OCI-LY7 (cell line): ENCODE data around the gene FASLG. TPM values are rescaled to one million over a fixed set of nuclear protein-coding genes. Genes with fewer than 3 reads are reported as not detected.

Experiments
- BruUV-seq: library from RNA; stranded (reverse); fragments of 400-500 nt; replicated peaks from 2 replicates; lab custom pipeline; 2021; lab: Mats Ljungman, UMichigan
- CTCF ChIA-PET: fragments of 300-600 bp; sonication (Branson Sonifier 250); formaldehyde crosslinking; loops from one replicate; lab custom pipeline; 2022; ENCODE audit warnings: antibody characterized with exemption; ENCODE audit not compliant: unreplicated experiment; lab: Charles Lee
- POLR2A ChIA-PET: fragments of 300-600 bp; sonication (Branson Sonifier 250); formaldehyde crosslinking; loops from one replicate; lab custom pipeline; 2022; ENCODE audit warnings: antibody characterized with exemption; lab: Charles Lee
- DNase-seq: peaks from one replicate; pipeline ENCODE4 v3.0.0-alpha.2; 2015; ENCODE audit warnings: low spot score
- H2AFZ ChIP-seq: fragments of 200-600 bp; sonication (generic), shearing (Covaris generic); 2 replicates; pipeline ENCODE4 v1.6.1; 2014; ENCODE audit warnings: mild to moderate bottlenecking, antibody characterized with exemption, low read length, moderate library complexity
- H3K27ac ChIP-seq: fragments of 200-600 bp; sonication (generic); 2 replicates; pipeline ENCODE4 v1.5.1; 2014; ENCODE audit warnings: mixed run types, low read depth, mild to moderate bottlenecking, moderate library complexity, low read length, inconsistent platforms; ENCODE audit not compliant: poor library complexity, severe bottlenecking
- H3K36me3 ChIP-seq: fragments of 200-600 bp; sonication (generic); 2 replicates; pipeline ENCODE4 v1.6.1; 2014; ENCODE audit warnings: mild to moderate bottlenecking, antibody characterized with exemption, low read length, moderate library complexity, mixed read lengths; ENCODE audit not compliant: insufficient read depth
- H3K4me1 ChIP-seq: fragments of 200-600 bp; sonication (generic); 2 replicates; pipeline ENCODE4 v1.5.1; 2014; ENCODE audit warnings: mild to moderate bottlenecking, low read length; ENCODE audit not compliant: insufficient read depth, poor library complexity, severe bottlenecking
- H3K4me2 ChIP-seq: fragments of 200-600 bp; sonication (generic); 2 replicates; pipeline ENCODE4 v1.6.1; 2014; ENCODE audit warnings: mild to moderate bottlenecking, low read length
- H3K4me3 ChIP-seq: fragments of 200-600 bp; sonication (generic); 2 replicates; pipeline ENCODE4 v1.5.1; 2014; ENCODE audit warnings: mild to moderate bottlenecking, low read depth, low read length; ENCODE audit not compliant: poor library complexity, severe bottlenecking
- H3K79me2 ChIP-seq: fragments of 200-600 bp; sonication (generic); 2 replicates; pipeline ENCODE4 v1.6.1; 2016; ENCODE audit warnings: low read depth, mild to moderate bottlenecking, low read length, moderate library complexity, mixed read lengths; ENCODE audit not compliant: insufficient read depth
- H3K9me2 ChIP-seq: fragments of 200-600 bp; sonication (generic); 2 replicates; pipeline ENCODE4 v1.6.1; 2016; ENCODE audit warnings: mild to moderate bottlenecking, low read length, mixed read lengths; ENCODE audit not compliant: insufficient read depth
- H3K9me3 ChIP-seq: fragments of 200-600 bp; sonication (generic); 2 replicates; pipeline ENCODE4 v1.6.1; 2014; ENCODE audit warnings: mild to moderate bottlenecking, mixed run types, low read length, mixed read lengths
- H4K20me1 ChIP-seq: fragments of 200-600 bp; sonication (generic); 2 replicates; pipeline ENCODE4 v1.6.1; 2014; ENCODE audit warnings: mild to moderate bottlenecking, antibody characterized with exemption, low read length, moderate library complexity, mixed read lengths; ENCODE audit not compliant: insufficient read depth
- EZH2phosphoT487 ChIP-seq: fragments of 200-600 bp; sonication (generic); IDR thresholded peaks from 2 replicates; pipeline ENCODE4 v1.6.1; 2018; ENCODE audit warnings: low read depth, borderline replicate concordance, mild to moderate bottlenecking, mixed run types, antibody characterized with exemption, low read length, moderate library complexity, mixed read lengths
- intact Hi-C: fragments of 100-400 bp; cut with micrococcal nuclease; formaldehyde crosslinking; loops from one replicate; pipeline ENCODE4 v1.10.0; 2022; ENCODE audit not compliant: unreplicated experiment
- total RNA-seq, 2 experiments: library from RNA; depleted of rRNA in 1 of 2; stranded (reverse); fragments of >200 nt in 1 of 2; shearing (Covaris generic) in 1 of 2; gene quantifications; 2 replicates each; pipeline ENCODE4 v1.2.3, GENCODE V29; 2014 to 2022
- TF ChIP-seq, protein P1 (sequence below): fragments of 200-600 bp; sonication (generic); conservative IDR thresholded peaks from 2 replicates; pipeline ENCODE4 v1.5.1; 2014; ENCODE audit warnings: mild to moderate bottlenecking, antibody characterized with exemption, low read length, moderate library complexity, mixed read lengths

The FASLG gene
- total RNA-seq, 2 experiments from 2014 or later = not detected

DNA sequence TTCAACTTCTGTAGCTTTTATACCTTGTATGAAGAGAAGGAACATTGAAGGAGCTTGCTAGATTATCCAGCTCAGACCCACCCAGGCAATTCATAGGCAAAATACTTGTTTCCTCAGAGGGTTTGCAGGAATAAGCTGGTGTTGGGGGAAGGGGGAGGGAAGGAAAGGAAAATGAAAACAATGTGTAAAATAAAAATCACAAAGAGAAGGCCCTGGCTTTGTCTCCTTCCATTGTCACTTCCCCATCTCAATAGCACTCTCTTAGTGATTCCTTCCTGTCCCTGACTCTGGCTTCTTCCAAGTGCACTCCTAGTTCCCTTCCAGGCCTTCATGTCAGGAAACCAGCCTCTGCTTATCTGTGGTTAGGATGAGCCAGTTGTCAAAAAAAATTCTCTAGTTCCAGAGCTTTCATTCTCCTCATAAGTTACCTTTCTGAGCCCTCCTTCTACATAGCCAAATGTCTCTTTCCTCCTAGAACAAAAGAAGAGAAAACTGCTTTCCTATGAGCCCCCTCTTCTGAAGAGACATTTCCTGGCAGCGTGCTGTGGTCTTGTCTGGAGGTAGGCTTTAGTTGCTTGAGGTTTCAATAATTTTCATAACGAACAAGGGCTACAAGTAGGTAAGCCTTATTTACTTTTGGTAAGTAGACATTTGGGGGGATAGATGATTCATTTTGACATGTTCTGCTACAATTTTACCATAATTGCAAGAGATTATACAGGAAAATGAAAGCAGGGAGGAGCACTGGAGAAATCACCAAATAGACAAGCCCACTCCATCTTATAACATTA is 45.7 kb downstream of the FASLG start:
- intact Hi-C loops = no loop called here
- POLR2A ChIA-PET = interaction anchor here (0.7 kb wide), 1 partner anchor 115 kb away, joined by 4 read pairs; no protein-coding TSS in a partner anchor

DNA sequence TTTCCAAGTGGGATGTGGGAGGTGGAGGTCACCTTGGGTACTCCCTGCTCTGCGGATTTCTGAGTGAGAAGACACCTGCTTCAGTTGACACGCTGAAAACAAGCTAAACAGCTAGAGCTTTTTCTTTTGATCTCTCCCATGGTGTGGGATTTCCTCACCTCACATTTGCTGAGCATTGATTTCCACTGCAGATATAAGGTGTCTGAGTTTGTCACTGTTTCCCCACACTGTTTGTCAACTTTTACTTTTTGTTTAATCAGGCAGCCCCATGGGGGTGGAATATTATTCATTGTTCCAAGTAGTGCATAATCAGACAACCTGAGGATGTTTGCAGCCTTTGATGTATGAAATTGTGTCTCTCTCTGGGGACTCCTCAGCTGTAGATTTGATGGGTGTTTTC is 49.5 kb downstream of the FASLG start:
- H3K27ac ChIP-seq = no peak overlapping the region
- H3K4me3 ChIP-seq = no peak overlapping the region
- no peaks in the 10 kb centered on the region for H4K20me1 ChIP-seq
- H3K9me3 ChIP-seq = no peaks in the 10 kb centered on the region
- H3K36me3 ChIP-seq = no peaks in the 10 kb centered on the region
- no peaks in the 10 kb centered on the region for H3K9me2 ChIP-seq
- no peak overlapping the region for H2AFZ ChIP-seq
- ChIA-PET CTCF (no interaction called here), POLR2A (no interaction called here)
- H3K4me1 ChIP-seq = no peaks in the 10 kb centered on the region
- TF ChIP-seq, protein P1, sequence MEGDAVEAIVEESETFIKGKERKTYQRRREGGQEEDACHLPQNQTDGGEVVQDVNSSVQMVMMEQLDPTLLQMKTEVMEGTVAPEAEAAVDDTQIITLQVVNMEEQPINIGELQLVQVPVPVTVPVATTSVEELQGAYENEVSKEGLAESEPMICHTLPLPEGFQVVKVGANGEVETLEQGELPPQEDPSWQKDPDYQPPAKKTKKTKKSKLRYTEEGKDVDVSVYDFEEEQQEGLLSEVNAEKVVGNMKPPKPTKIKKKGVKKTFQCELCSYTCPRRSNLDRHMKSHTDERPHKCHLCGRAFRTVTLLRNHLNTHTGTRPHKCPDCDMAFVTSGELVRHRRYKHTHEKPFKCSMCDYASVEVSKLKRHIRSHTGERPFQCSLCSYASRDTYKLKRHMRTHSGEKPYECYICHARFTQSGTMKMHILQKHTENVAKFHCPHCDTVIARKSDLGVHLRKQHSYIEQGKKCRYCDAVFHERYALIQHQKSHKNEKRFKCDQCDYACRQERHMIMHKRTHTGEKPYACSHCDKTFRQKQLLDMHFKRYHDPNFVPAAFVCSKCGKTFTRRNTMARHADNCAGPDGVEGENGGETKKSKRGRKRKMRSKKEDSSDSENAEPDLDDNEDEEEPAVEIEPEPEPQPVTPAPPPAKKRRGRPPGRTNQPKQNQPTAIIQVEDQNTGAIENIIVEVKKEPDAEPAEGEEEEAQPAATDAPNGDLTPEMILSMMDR = no peak
- no peak for TF ChIP-seq EZH2phosphoT487
- no TSS peak for BruUV-seq
- H3K4me2 ChIP-seq = no peak overlapping the region
- intact Hi-C loops = no loop called here
- H3K79me2 ChIP-seq = no peaks in the 10 kb centered on the region
- DNase-seq = no peak

More for the DNA sequence above, 45.7 kb downstream of the FASLG start:
- H3K4me3 ChIP-seq = no peak overlapping the region
- H3K9me3 ChIP-seq = no peaks in the 10 kb centered on the region
- no peaks in the 10 kb centered on the region for H3K36me3 ChIP-seq
- no peaks in the 10 kb centered on the region for H4K20me1 ChIP-seq
- H2AFZ ChIP-seq = no peak overlapping the region
- BruUV-seq = no TSS peak
- H3K27ac ChIP-seq = no peak overlapping the region
- TF ChIP-seq EZH2phosphoT487 = no peak
- TF ChIP-seq, protein P1 = no peak
- H3K79me2 ChIP-seq = no peaks in the 10 kb centered on the region
- no peak for DNase-seq
- no peaks in the 10 kb centered on the region for H3K9me2 ChIP-seq
- H3K4me2 ChIP-seq = no peak overlapping the region
- H3K4me1 ChIP-seq = no peaks in the 10 kb centered on the region
- CTCF ChIA-PET = no interaction called here

DNA sequence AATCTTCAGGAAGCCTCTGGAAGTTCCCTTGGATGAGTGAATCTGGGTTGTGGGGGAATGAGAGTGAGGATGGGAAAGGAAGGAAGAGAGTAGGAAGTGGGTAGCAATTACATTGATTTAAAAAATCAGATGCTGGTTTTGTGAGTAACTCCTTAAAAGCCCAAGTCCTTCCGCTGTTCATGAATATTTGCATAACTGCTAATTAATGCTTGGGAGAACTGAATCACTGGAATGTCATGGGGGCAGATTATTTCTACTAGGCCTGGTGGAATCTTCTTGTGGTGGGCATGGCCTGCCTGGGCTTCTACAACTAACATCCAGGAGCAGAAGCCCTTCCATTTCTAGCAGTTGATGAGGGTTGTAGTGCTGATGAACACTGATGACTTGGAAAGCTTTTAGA is 52.7 kb downstream of the FASLG start:
- CTCF ChIA-PET = no interaction called here
- Histone ChIP-seq H3K4me3 (no peak overlapping the region), H3K36me3 (no peaks in the 10 kb centered on the region), H2AFZ (no peak overlapping the region), H4K20me1 (no peaks in the 10 kb centered on the region), H3K4me2 (no peak overlapping the region), H3K27ac (no peak overlapping the region), H3K9me3 (no peaks in the 10 kb centered on the region), H3K4me1 (no peaks in the 10 kb centered on the region), H3K9me2 (no peaks in the 10 kb centered on the region), H3K79me2 (no peaks in the 10 kb centered on the region)
- DNase-seq = no peak
- intact Hi-C loops = no loop called here
- BruUV-seq = no TSS peak
- POLR2A ChIA-PET = interaction anchor here (0.6 to 0.7 kb wide), 4 partner anchors 71 to 1812 kb away, joined by 3 read pairs; no protein-coding TSS in a partner anchor
- TF ChIP-seq, protein P1 = no peak
- TF ChIP-seq EZH2phosphoT487 = no peak
